Panc1 (cell line): ENCODE data around the gene GPR119.

Experiments
- CTCF ChIP-seq: fragments of 450-650 bp; IDR thresholded peaks from 2 replicates; pipeline ENCODE4 v1.5.1; 2017; ENCODE audit warnings: mild to moderate bottlenecking
- SIN3A ChIP-seq: IDR thresholded peaks from 2 replicates; pipeline ENCODE4 v1.6.1; 2012; ENCODE audit warnings: low read depth, mild to moderate bottlenecking, low read length, moderate library complexity, borderline replicate concordance; ENCODE audit not compliant: insufficient read depth

DNA sequence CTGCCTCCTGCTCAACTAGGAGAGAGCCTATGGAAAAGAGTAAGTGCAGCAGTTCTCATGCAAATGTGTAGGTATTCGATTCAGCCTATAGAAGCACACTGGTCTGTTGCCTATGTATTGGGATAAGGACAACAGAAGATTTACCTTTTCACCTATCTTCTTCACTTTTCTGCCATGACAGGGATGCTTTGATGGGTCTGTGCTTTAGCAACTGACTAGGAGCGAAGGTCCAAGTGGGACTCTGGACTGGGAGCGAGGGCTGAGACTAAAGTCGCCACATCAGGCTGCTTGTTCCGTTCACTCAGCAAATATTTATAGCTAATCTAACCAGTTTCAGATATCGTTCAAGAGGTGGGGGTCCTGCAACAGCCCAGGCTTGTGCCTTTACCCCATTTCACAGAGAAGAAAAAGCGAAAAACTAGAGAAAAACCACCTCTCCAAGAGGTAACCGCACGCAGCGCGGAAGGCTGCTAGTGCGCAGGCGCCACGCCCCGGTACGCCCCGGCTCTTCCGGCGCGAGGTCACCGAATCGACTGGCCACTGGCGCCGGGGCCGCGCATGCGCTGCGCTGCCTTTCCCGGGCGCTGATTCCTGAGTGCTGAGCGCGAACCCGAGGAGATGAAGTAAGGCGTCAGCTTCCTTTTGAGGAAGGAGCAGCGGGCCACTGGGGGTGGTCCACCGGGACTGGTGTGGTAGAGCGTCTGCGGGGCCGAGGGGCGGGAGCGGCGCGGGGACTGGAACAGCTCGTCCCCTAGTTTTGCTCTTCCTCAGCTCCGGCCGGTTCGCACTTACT, 16.1 kb upstream of the GPR119 start, which contains the start of gene RBMX2:
- TF ChIP-seq CTCF: no peak
- peak; percentile 62; the same call in 1 of the 2 replicates for TF ChIP-seq SIN3A
